C4-2B (cell line): ENCODE results near the gene CEP68.

Source experiments
- ZFX ChIP-seq: fragments of 450-650 bp; IDR thresholded peaks from 2 replicates; pipeline ENCODE4 v1.6.1; 2017
- TF ChIP-seq, protein P1 (sequence below): fragments of 450-650 bp; conservative IDR thresholded peaks from 2 replicates; pipeline ENCODE4 v1.5.1; 2017; ENCODE audit warnings: mild to moderate bottlenecking

DNA sequence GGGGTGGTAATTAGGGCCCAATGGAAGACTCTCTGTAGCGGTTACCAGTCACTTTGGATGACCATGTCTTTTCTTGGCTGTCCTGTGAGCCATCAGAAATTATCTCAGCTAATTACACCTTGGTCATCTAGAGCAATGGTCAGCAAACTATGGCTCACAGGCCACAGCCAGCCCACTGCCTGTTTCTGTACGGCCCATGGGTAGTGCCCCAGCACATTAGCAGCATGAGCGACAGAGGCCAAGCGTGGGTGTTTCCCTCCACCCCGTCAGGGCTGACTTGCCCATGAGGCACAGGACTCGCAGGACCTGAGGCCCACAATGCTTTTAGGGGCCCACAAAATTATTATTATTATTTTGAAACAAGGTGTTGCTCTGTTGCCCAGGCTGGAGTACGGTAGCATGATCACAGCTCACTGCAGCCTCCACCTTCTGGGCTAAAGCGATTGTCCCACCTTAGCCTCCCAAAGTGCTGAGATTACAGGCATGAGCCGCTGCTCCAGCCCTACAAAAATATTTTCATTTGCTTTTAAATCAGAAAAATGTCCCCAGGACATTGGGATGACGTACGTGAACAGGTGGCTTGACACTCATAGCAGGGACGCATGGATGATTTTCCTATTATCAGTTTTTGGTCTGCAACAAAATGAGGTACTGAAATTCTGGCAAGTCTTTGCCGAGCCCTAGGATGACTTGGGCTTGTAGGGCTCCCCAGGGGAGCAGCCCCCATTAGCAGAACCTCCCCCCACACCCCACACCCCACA, 29.3 kb upstream of the CEP68 start:
- TF ChIP-seq, protein P1, sequence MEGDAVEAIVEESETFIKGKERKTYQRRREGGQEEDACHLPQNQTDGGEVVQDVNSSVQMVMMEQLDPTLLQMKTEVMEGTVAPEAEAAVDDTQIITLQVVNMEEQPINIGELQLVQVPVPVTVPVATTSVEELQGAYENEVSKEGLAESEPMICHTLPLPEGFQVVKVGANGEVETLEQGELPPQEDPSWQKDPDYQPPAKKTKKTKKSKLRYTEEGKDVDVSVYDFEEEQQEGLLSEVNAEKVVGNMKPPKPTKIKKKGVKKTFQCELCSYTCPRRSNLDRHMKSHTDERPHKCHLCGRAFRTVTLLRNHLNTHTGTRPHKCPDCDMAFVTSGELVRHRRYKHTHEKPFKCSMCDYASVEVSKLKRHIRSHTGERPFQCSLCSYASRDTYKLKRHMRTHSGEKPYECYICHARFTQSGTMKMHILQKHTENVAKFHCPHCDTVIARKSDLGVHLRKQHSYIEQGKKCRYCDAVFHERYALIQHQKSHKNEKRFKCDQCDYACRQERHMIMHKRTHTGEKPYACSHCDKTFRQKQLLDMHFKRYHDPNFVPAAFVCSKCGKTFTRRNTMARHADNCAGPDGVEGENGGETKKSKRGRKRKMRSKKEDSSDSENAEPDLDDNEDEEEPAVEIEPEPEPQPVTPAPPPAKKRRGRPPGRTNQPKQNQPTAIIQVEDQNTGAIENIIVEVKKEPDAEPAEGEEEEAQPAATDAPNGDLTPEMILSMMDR, result no peak
- no peak for TF ChIP-seq ZFX
